ENCODE data around the gene BEST1. TPM values are rescaled to one million over a fixed set of nuclear protein-coding genes. Genes with fewer than 3 reads are reported as not detected.

BEST1 gene
- total RNA-seq, 4 donors from 2014 or later: 0.40 to 3.7 (median 2.6) TPM

DNA sequence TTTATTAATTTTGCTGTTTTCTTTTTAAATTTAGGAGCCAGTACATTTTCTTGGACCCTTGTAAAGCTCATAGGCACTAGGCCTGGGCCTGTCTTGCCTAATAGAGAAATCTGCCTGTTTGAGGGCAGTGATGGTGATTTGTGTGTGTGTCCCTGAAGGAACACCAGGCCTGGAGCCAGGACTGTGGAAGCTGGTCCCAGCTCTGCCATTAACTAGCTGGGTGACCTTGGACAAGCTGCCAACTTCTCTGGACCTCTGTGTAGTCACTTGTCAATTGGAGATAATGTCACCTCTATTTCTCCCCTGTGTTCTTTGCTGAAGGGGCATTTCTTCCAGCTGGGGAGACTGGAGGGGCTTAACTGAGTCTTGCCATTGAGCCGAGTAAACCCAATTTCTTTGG is 33.3 kb downstream of the BEST1 start:
- DNase-seq: no peak
- no peaks in the 10 kb centered on the region for H3K27me3 ChIP-seq
- no peaks in the 10 kb centered on the region for H3K9me3 ChIP-seq
- H3K4me1 ChIP-seq: peaks cover 0 to 14% (median 6%) of the 10 kb centered on the region in 4 donors
- intact Hi-C loops (cut with DNase I; ENCODE audit: low total_unique reads): no loop called here
- no peaks in the 10 kb centered on the region for H3K36me3 ChIP-seq
- no peak for TF ChIP-seq POLR2AphosphoS5 (IDR thresholded peaks at IDR 0.05)
- TF ChIP-seq, protein P1, sequence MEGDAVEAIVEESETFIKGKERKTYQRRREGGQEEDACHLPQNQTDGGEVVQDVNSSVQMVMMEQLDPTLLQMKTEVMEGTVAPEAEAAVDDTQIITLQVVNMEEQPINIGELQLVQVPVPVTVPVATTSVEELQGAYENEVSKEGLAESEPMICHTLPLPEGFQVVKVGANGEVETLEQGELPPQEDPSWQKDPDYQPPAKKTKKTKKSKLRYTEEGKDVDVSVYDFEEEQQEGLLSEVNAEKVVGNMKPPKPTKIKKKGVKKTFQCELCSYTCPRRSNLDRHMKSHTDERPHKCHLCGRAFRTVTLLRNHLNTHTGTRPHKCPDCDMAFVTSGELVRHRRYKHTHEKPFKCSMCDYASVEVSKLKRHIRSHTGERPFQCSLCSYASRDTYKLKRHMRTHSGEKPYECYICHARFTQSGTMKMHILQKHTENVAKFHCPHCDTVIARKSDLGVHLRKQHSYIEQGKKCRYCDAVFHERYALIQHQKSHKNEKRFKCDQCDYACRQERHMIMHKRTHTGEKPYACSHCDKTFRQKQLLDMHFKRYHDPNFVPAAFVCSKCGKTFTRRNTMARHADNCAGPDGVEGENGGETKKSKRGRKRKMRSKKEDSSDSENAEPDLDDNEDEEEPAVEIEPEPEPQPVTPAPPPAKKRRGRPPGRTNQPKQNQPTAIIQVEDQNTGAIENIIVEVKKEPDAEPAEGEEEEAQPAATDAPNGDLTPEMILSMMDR (IDR thresholded peaks at IDR 0.05): no peak
- no peak for TF ChIP-seq EP300 (IDR thresholded peaks at IDR 0.05; ENCODE audit: low read depth)
- no peak for TF ChIP-seq POLR2A (IDR thresholded peaks at IDR 0.05)
- in situ Hi-C loops (cut with MboI; ENCODE audit: low pct_ligation_motif_present in 1 of 4, low pct_unique_long_range_greater_than_20kb in 1 of 4, low sequenced_read_pairs in 3 of 4): no loop called here
- H3K27ac ChIP-seq: no peak overlapping the region
- no peak overlapping the region for H3K4me3 ChIP-seq
- WGBS, 2 donors (ENCODE audit: low coverage in 1 of 2): 75% methylated on average over 1 of the region's 1 CpG; no CpG with 5 or more reads in 1 of the 2 donors

DNA sequence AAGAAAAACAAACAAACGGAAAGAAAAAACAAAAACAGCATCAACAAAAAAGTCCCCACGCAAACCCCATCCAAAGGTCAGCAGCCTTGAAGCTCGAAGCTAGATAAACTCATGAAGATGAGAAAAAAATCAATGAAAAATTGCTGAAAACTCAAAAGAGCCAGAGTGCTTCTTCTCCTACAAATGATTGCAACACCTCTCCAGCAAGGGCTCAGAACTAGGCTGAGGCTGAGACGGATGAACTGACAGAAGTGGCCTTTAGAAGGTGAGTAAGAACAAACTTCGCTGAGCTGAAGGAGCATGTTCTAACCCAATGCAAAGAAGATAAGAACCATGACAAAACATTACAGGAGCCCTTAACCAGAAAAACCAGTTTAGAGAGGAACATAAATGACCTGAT is 35.7 kb downstream of the BEST1 start:
- in situ Hi-C loops (cut with MboI; ENCODE audit: low pct_ligation_motif_present in 1 of 4, low pct_unique_long_range_greater_than_20kb in 1 of 4, low sequenced_read_pairs in 3 of 4): no loop called here
- Histone ChIP-seq H3K36me3 (no peaks in the 10 kb centered on the region), H3K4me3 (no peak overlapping the region), H3K27ac (no peak overlapping the region), H3K27me3 (no peaks in the 10 kb centered on the region), H3K4me1 (peaks cover 0 to 7% (median 2%) of the 10 kb centered on the region in 4 donors), H3K9me3 (no peaks in the 10 kb centered on the region)
- 43 to 59% methylated on average over 4 to 5 of the region's 5 CpGs for WGBS, 2 donors (ENCODE audit: low coverage in 1 of 2)
- intact Hi-C loops (cut with DNase I; ENCODE audit: low total_unique reads): no loop called here
- no peak for DNase-seq
- TF ChIP-seq EP300 (IDR thresholded peaks at IDR 0.05; ENCODE audit: low read depth): no peak
- TF ChIP-seq, protein P1 (IDR thresholded peaks at IDR 0.05): no peak
- TF ChIP-seq POLR2AphosphoS5 (IDR thresholded peaks at IDR 0.05): no peak
- no peak for TF ChIP-seq POLR2A (IDR thresholded peaks at IDR 0.05)

DNA sequence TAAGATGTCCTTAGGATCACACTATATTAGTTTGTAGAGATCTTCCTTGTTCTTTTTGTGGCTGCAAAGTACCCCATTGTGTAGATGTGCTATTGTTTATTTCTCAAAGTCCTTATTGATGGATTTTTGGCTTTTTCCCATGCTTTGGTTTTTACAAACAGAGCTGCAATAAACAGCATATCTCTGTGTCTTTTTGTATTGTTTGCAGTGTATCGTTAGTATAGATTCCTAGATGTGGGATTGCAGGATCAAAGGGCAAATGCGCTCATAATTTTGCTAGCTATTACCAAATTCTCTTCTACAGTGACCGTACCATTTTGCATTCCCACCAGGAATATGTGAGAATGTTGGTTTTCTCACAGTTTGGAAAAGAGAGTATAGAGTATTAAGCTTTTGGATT is 44.8 kb downstream of the BEST1 start:
- Histone ChIP-seq H3K27ac (no peak overlapping the region), H3K4me1 (no peaks in the 10 kb centered on the region), H3K4me3 (no peak overlapping the region), H3K27me3 (no peaks in the 10 kb centered on the region), H3K9me3 (peaks cover 5 to 6% of the 10 kb centered on the region in 2 donors), H3K36me3 (no peaks in the 10 kb centered on the region)
- in situ Hi-C loops (cut with MboI; ENCODE audit: low pct_ligation_motif_present in 1 of 4, low pct_unique_long_range_greater_than_20kb in 1 of 4, low sequenced_read_pairs in 3 of 4) (no loop called here), intact Hi-C loops (cut with DNase I; ENCODE audit: low total_unique reads) (loop anchor here (1.0 kb wide), 1 partner anchor 39 kb away; no protein-coding TSS in a partner anchor)
- no peak for DNase-seq
- WGBS, 2 donors (ENCODE audit: low coverage in 1 of 2): 50 to 60% methylated on average over 2 to 3 of the region's 3 CpGs
- TF ChIP-seq EP300 (IDR thresholded peaks at IDR 0.05; ENCODE audit: low read depth) (no peak), POLR2AphosphoS5 (IDR thresholded peaks at IDR 0.05) (no peak), POLR2A (IDR thresholded peaks at IDR 0.05) (no peak)
- TF ChIP-seq, protein P1 (IDR thresholded peaks at IDR 0.05): no peak

DNA sequence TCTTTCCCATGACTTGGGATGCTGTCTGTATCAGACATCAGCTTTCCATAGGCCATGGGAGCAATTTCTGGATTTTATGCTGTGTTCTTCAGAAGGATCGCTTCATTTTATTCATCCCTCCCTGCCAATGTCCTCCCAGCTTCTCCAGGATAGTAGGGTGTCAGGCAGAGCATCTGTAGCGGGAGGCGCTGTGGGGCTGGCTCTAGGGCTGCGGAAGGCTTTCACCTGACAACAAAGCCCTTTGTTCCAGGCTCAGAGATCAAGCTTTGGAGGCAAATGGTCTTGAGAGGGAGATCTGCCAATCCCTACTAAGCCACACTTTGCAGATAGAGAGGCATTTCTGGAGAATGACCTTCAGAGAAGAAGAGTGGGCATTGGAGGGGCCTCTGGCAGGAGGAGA is 46.8 kb downstream of the BEST1 start:
- DNase-seq: no peak

More for the DNA sequence above, 46.8 kb downstream of the BEST1 start:
- in situ Hi-C loops (cut with MboI; ENCODE audit: low pct_ligation_motif_present in 1 of 4, low pct_unique_long_range_greater_than_20kb in 1 of 4, low sequenced_read_pairs in 3 of 4) (no loop called here), intact Hi-C loops (cut with DNase I; ENCODE audit: low total_unique reads) (no loop called here)
- Histone ChIP-seq H3K27ac (no peak overlapping the region), H3K36me3 (no peaks in the 10 kb centered on the region), H3K27me3 (no peaks in the 10 kb centered on the region), H3K9me3 (peaks cover 5 to 6% of the 10 kb centered on the region in 2 donors), H3K4me1 (peaks cover 4 to 17% (median 12%) of the 10 kb centered on the region in 4 donors), H3K4me3 (no peak overlapping the region)
- TF ChIP-seq EP300 (IDR thresholded peaks at IDR 0.05; ENCODE audit: low read depth) (no peak), POLR2A (IDR thresholded peaks at IDR 0.05) (no peak), POLR2AphosphoS5 (IDR thresholded peaks at IDR 0.05) (no peak)
- TF ChIP-seq, protein P1 (IDR thresholded peaks at IDR 0.05): no peak
- 91 to 100% methylated on average over 3 to 4 of the region's 4 CpGs for WGBS, 2 donors (ENCODE audit: low coverage in 1 of 2)
